Stimulated activated CD4-positive, alpha-beta T cell treated with anti-CD3 and anti-CD28 coated beads, Interleukin-12 subunit alpha, Interleukin-12 subunit beta, amount 100 ng/mL, for 4 hours (primary cell): ENCODE results near the gene NXN.
"Not testable (repeated sequence)": the region's sequence is repeated elsewhere in the genome, so short reads cannot be mapped to it uniquely, and the experiment has no call there.

Experiments used
- DNase-seq: peaks from one replicate; pipeline ENCODE4 v3.0.0-alpha.2; 2020

NXN gene

GRCh38 chr17:881778-882177, 97.8 kb downstream of the NXN start:
- no peak for DNase-seq

- DNase-seq: no peak
Observed at GRCh38 chr17:880443-881269, 98.9 kb downstream of the NXN start.

- peak; percentile 54 for DNase-seq
Observed at GRCh38 chr17:879546-880442, 99.8 kb downstream of the NXN start.

GRCh38 chr17:877630-878029, 101.9 kb downstream of the NXN start:
- DNase-seq: no peak

DNA sequence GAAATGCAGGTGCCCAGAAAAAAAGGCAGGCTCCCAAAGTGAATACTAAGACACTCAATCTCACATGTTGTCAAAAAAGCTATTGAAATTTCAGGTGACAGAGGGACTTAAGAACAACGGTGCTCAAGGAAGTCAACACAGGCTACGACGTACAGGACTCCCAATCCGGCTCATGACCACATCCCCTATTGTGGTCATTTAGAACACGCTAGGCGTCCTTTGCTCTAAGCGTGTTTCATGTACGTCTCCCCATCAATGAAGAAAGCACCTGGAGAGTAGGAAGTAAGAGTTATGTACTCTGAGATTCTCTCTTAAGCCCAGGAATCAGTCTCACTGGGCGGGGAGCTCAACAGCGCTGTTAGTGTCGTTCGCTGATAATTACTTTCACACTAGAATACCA, 103.3 kb downstream of the NXN start:
- no peak for DNase-seq

GRCh38 chr17:874590-874989, 105.0 kb downstream of the NXN start:
- DNase-seq: not testable (repeated sequence)

GRCh38 chr17:872855-873254, 106.7 kb downstream of the NXN start:
- no peak for DNase-seq

GRCh38 chr17:871751-872519, 107.6 kb downstream of the NXN start:
- no peak for DNase-seq

DNA sequence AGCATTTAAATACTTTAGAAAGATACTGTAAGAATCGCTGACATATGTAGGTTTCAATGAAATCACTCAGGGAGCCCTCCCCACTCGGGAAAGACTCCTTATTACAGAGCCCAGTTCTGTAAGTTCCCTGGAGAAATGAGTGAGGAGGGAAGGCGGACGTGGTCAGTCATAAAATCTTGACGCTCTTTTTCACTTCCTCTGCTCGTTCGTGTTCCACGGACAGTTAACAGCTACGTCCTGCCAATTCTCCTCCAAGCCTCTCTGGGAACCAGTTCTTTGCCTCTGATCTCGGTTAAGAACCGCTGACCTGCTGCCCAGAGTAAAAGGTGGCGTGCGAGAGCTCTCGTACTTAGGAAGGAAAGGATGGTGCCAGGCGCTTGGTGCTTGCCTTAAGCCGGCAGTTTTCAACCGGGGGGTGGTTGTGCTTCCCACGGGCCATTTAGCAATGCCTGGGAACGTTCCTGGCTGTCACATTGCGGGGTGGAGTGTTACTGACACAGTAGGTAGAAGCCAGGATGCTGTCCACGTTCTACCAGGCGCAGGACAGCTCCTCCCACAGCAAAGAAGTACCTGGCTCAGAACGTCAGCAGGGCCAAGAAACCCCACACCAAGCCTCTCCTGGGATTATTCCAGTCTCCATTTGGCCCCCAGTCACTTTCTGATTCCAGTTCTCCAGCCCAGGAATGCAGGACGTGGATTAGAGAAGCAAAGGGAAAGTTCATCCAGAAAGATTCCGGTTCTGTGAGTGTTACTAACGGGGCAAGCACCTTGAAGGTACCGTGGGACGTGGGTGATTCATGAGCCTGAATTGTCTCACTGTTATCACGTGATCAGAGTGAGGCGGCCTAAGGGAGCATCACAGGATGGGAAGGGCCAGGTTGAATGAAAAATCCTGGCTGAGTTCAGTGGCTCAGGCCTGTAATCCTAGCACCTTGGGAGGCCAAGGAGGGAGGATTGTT, 109.7 kb downstream of the NXN start:
- no peak for DNase-seq

GRCh38 chr17:869086-869485, 110.5 kb downstream of the NXN start:
- no peak for DNase-seq

- no peak for DNase-seq
Observed at GRCh38 chr17:867896-868489, 111.6 kb downstream of the NXN start.

DNA sequence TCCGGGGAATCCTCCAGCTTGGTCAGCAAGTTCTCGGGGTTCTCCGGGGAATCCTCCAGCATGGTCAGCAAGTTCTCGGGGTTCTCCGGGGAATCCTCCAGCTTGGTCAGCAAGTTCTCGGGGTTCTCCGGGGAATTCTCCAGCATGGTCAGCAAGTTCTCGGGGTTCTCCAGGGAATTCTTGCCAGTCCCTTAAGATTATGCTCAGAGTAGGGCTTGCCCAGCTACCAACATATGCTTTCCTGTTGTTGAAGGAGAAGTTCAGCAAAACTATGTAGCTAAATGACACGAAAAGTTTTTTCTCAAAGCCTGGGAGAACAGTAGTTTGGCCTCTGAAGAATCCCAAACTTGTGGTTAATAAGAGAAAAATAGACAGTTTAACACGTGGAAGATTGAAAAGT, 112.3 kb downstream of the NXN start:
- not testable (repeated sequence) for DNase-seq

GRCh38 chr17:866568-867103, 112.9 kb downstream of the NXN start:
- no peak for DNase-seq

DNA sequence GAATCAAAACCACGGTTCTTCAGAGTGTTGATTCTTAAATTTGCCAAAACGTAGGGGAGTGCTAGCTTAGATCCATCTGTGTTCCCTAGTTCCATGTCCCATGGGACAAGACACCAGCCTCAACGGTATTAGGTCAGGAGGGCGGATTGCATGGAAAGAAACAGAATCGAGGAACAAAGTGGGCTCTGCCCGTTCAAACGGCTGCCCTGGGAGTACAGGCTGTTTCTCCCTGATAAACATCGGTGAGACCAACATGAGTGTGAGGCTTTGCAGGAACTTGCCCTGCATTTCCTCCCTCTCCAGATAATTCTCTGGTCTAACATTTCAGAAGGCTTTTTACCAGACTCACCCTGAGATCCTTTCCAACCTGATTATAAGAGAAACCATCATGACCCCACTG, 115.3 kb downstream of the NXN start:
- DNase-seq: no peak

- DNase-seq: no peak
Observed at GRCh38 chr17:863880-864279, 115.7 kb downstream of the NXN start.

- no peak for DNase-seq
Observed at GRCh38 chr17:862582-862981, 117.0 kb downstream of the NXN start.

GRCh38 chr17:861364-861763, 118.2 kb downstream of the NXN start:
- no peak for DNase-seq

- no peak for DNase-seq
Observed at GRCh38 chr17:860805-861204, 118.8 kb downstream of the NXN start.

- DNase-seq: no peak
Observed at GRCh38 chr17:859824-860195, 119.8 kb downstream of the NXN start.

- no peak for DNase-seq
Observed at GRCh38 chr17:859061-859823, 120.3 kb downstream of the NXN start.

DNA sequence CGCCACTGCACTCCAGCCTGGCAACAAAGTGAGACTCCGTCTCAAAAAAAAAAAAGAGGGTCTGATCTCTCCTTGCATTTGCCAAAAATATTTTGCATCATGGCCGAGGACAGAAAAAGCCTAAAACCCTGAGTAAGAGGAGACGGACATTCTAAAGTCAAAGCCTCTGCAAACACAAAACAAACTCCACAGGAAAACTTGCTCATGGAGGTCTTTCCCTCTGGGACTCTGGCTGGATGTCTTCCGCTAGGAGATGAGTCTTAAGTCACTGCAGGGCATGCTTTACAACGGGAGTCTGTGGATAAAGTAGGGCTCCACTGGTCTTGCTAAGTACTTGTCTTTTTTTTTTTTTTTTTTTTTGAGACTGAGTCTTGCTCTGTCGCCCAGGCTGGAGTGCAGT, 123.4 kb downstream of the NXN start:
- no peak for DNase-seq
